Measurements from ENCODE around the gene BRD3. TPM values are rescaled to one million over a fixed set of nuclear protein-coding genes. Genes with fewer than 3 reads are reported as not detected.
A peak's percentile ranks its signal among the peaks of the same experiment; 100 is the strongest.

The BRD3 gene
- total RNA-seq, 1 donor from 2014 or later = 38.4 TPM

GRCh38 chr9:134069480-134070399, 1.9 kb upstream of the BRD3 start:
- H3K9me3 ChIP-seq = no peaks in the 10 kb centered on the region
- H3K27me3 ChIP-seq = no peaks in the 10 kb centered on the region
- H3K4me3 ChIP-seq = no peak overlapping the region
- H3K36me3 ChIP-seq = no peaks in the 10 kb centered on the region
- no peak for ATAC-seq
- peak; percentile 58 for DNase-seq
- no peak overlapping the region for H3K27ac ChIP-seq
- TF ChIP-seq CTCF (IDR thresholded peaks at IDR 0.05) = no peak
- peaks cover 14% of the 10 kb centered on the region for H3K4me1 ChIP-seq
- intact Hi-C loops (cut with DNase I) = no loop called here

- no peak for TF ChIP-seq CTCF (IDR thresholded peaks at IDR 0.05)
- Histone ChIP-seq H3K27me3 (no peaks in the 10 kb centered on the region), H3K27ac (peak overlapping the region; percentile 96), H3K9me3 (no peaks in the 10 kb centered on the region), H3K4me1 (peaks cover 21% of the 10 kb centered on the region), H3K36me3 (no peaks in the 10 kb centered on the region), H3K4me3 (peak overlapping the region; percentile 72)
- DNase-seq = peak; percentile 61
- ATAC-seq = no peak
- intact Hi-C loops (cut with DNase I) = no loop called here
Observed at GRCh38 chr9:134068744-134069479, 1.1 kb upstream of the BRD3 start.

- intact Hi-C loops (cut with DNase I) = no loop called here
- H3K36me3 ChIP-seq = no peaks in the 10 kb centered on the region
- peak overlapping the region; percentile 75 for H3K27ac ChIP-seq
- no peak for ATAC-seq
- H3K9me3 ChIP-seq = no peaks in the 10 kb centered on the region
- H3K4me1 ChIP-seq = peaks cover 34% of the 10 kb centered on the region
- DNase-seq = peak; percentile 70
- H3K4me3 ChIP-seq = peak overlapping the region; percentile 60
- TF ChIP-seq CTCF (IDR thresholded peaks at IDR 0.05) = no peak
- H3K27me3 ChIP-seq = no peaks in the 10 kb centered on the region
Observed at GRCh38 chr9:134066913-134067851, 644 bp downstream of the BRD3 start.

- intact Hi-C loops (cut with DNase I) = no loop called here
- DNase-seq = peak; percentile 50
Observed at GRCh38 chr9:134066526-134066912, 1.3 kb downstream of the BRD3 start.

More at GRCh38 chr9:134066526-134066912, 1.3 kb downstream of the BRD3 start:
- TF ChIP-seq CTCF (IDR thresholded peaks at IDR 0.05) = no peak
- Histone ChIP-seq H3K27me3 (no peaks in the 10 kb centered on the region), H3K9me3 (no peaks in the 10 kb centered on the region), H3K27ac (peak overlapping the region; percentile 75), H3K36me3 (no peaks in the 10 kb centered on the region), H3K4me1 (peaks cover 40% of the 10 kb centered on the region), H3K4me3 (peak overlapping the region; percentile 60)
- no peak for ATAC-seq
